OCI-LY3 (cell line): Measurements from ENCODE around the gene AQP2.

Source experiments
- H2AFZ ChIP-seq: fragments of 200-600, 300-600 bp; shearing (Covaris generic); 2 replicates; pipeline ENCODE4 v1.6.0; 2014; ENCODE audit warnings: antibody characterized with exemption, low read depth, low read length
- H3K27ac ChIP-seq: fragments of 200-600, 300-600 bp; sonication (generic); 2 replicates; pipeline ENCODE4 v1.5.1; 2014; ENCODE audit warnings: mild to moderate bottlenecking, low read length, moderate library complexity, mixed read lengths
- H3K27me3 ChIP-seq: fragments of 200-600, 300-600 bp; sonication (generic); 2 replicates; pipeline ENCODE4 v1.6.1; 2014; ENCODE audit warnings: low read depth, low read length, mixed read lengths
- H3K36me3 ChIP-seq: fragments of 200-600, 300-600 bp; sonication (generic); replicated peaks from 2 replicates; pipeline ENCODE3; 2014; ENCODE audit warnings: low read depth, low read length, mixed read lengths
- H3K4me1 ChIP-seq: fragments of 300-600, 200-600 bp; sonication (generic); 2 replicates; pipeline ENCODE4 v1.6.1; 2014; ENCODE audit warnings: low read length, mixed read lengths
- H3K4me2 ChIP-seq: fragments of 200-600, 300-600 bp; sonication (generic); 2 replicates; pipeline ENCODE4 v1.6.1; 2014; ENCODE audit warnings: low read length, mixed read lengths
- H3K4me3 ChIP-seq: fragments of 300-600, 200-600 bp; sonication (generic); 2 replicates; pipeline ENCODE4 v1.5.1; 2014; ENCODE audit warnings: antibody characterized with exemption, mild to moderate bottlenecking, low read length, moderate library complexity
- H3K79me2 ChIP-seq: fragments of 300-600, 200-600 bp; shearing (Covaris generic); 2 replicates; pipeline ENCODE4 v1.6.1; 2014; ENCODE audit warnings: mild to moderate bottlenecking, low read length, mixed read lengths
- H3K9ac ChIP-seq: fragments of 300-600, 200-600 bp; shearing (Covaris generic); 2 replicates; pipeline ENCODE4 v1.6.0; 2014; ENCODE audit warnings: mild to moderate bottlenecking, low read length, moderate library complexity
- H3K9me3 ChIP-seq: fragments of 200-600, 300-600 bp; shearing (Covaris generic); 2 replicates; pipeline ENCODE4 v1.6.1; 2014; ENCODE audit warnings: low read length, mixed read lengths; ENCODE audit not compliant: insufficient read depth
- H4K20me1 ChIP-seq: fragments of 200-600, 300-600 bp; sonication (generic); 2 replicates; pipeline ENCODE4 v1.6.1; 2016; ENCODE audit warnings: low read length, mixed read lengths; ENCODE audit not compliant: insufficient read depth
- EZH2phosphoT487 ChIP-seq: fragments of 200-600 bp; shearing (Covaris generic); IDR thresholded peaks from 2 replicates; pipeline ENCODE4 v1.6.1; 2018; ENCODE audit warnings: antibody characterized with exemption, mixed run types, low read depth
- TF ChIP-seq, protein P1 (sequence below): fragments of 200-600, 300-600 bp; sonication (generic); IDR thresholded peaks from 2 replicates; pipeline ENCODE4 v1.5.1; 2014; ENCODE audit warnings: antibody characterized with exemption, low read length, low read depth

AQP2 gene

DNA sequence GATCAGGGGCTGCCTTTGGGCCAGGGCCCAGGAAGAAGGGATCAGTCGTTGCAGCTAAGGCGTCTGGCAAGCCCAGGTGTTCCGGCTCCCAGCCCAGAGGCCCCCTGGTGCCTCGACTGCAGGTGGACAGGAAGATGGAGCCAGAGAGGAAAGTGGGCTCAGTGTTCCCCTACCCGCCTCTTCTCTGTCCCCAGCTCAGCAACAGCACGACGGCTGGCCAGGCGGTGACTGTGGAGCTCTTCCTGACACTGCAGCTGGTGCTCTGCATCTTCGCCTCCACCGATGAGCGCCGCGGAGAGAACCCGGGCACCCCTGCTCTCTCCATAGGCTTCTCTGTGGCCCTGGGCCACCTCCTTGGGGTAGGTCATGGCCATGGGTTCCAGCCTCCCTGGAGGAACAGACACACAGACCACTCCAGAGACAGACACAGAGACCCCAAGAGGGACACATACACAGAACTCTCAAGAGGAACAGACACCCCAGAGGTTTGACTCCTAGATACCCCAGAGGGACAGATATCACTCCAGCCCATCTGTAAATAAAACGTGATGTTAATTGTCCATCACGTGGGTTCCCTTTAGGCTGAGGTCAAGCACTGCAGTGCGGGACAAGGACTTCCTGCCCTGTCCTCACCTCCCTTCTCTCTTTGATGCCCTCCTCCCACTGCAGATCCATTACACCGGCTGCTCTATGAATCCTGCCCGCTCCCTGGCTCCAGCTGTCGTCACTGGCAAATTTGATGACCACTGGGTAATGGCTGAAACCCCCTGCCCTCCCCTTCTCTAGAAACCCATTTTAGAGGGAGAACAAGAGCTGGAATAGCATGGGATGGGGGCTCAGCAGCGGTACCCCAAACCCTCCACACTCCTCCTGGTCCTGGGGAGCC is 3.7 kb downstream of the AQP2 start:
- Histone ChIP-seq H3K4me3 (no peak overlapping the region), H3K4me1 (0 out of 2 replicates have a peak, but pooled peaks cover 3% of the 10 kb centered on the region), H2AFZ (no peak overlapping the region), H4K20me1 (no peaks in the 10 kb centered on the region), H3K9ac (no peak overlapping the region), H3K4me2 (no peak overlapping the region), H3K36me3 (no peaks in the 10 kb centered on the region), H3K9me3 (no peaks in the 10 kb centered on the region), H3K79me2 (no peaks in the 10 kb centered on the region), H3K27me3 (peaks cover 10% of the 10 kb centered on the region; the same call in 1 of the 2 replicates), H3K27ac (no peak overlapping the region)
- TF ChIP-seq, protein P1, sequence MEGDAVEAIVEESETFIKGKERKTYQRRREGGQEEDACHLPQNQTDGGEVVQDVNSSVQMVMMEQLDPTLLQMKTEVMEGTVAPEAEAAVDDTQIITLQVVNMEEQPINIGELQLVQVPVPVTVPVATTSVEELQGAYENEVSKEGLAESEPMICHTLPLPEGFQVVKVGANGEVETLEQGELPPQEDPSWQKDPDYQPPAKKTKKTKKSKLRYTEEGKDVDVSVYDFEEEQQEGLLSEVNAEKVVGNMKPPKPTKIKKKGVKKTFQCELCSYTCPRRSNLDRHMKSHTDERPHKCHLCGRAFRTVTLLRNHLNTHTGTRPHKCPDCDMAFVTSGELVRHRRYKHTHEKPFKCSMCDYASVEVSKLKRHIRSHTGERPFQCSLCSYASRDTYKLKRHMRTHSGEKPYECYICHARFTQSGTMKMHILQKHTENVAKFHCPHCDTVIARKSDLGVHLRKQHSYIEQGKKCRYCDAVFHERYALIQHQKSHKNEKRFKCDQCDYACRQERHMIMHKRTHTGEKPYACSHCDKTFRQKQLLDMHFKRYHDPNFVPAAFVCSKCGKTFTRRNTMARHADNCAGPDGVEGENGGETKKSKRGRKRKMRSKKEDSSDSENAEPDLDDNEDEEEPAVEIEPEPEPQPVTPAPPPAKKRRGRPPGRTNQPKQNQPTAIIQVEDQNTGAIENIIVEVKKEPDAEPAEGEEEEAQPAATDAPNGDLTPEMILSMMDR: no peak
- TF ChIP-seq EZH2phosphoT487: no peak

DNA sequence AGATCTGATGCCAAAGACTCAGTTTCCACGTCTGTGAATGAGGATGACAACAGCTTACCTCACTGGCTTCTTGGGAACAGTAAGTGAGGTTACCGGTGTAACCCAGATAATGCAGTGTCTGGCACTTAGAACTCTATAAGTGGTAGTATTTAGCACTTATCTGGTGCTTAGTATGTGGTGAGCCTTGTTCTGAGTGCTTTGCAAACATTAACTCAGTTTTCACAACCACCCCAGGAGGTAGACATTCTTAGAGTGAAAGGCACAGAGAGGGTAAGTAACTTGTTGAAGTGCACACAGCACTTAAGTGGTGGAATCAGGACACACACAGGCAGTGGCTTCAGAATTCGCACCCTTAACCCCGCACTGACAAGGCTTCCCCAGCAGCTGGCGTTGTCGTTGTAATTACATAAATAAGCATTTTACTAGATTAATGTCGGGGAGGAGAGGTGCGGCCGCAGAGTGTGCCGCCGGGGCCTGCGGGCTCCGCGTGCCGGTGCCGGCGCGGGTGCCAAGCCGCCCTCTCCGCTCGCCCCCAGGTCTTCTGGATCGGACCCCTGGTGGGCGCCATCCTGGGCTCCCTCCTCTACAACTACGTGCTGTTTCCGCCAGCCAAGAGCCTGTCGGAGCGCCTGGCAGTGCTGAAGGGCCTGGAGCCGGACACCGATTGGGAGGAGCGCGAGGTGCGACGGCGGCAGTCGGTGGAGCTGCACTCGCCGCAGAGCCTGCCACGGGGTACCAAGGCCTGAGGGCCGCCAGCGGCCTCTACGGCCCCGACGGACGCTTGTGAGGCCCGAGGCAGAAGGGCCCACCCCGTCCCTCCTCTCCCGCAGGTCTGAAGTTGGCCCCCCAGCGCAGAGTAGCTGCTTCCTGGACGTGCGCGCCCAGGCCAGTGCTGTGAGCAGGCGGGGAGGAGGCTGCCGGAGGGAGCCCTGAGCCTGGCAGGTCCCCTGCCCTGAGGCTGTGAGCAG is 4.6 kb downstream of the AQP2 start:
- no peak overlapping the region for H3K9ac ChIP-seq
- H3K79me2 ChIP-seq: no peaks in the 10 kb centered on the region
- H3K36me3 ChIP-seq: no peaks in the 10 kb centered on the region
- H3K4me2 ChIP-seq: no peak overlapping the region
- no peaks in the 10 kb centered on the region for H3K9me3 ChIP-seq
- no peak overlapping the region for H3K27ac ChIP-seq
- H3K27me3 ChIP-seq: peaks cover 17% of the 10 kb centered on the region; the same call in 1 of the 2 replicates
- H3K4me1 ChIP-seq: peaks cover 3% of the 10 kb centered on the region; the same call in 1 of the 2 replicates
- no peaks in the 10 kb centered on the region for H4K20me1 ChIP-seq
- no peak overlapping the region for H2AFZ ChIP-seq
- TF ChIP-seq, protein P1: no peak
- TF ChIP-seq EZH2phosphoT487: no peak
- no peak overlapping the region for H3K4me3 ChIP-seq

DNA sequence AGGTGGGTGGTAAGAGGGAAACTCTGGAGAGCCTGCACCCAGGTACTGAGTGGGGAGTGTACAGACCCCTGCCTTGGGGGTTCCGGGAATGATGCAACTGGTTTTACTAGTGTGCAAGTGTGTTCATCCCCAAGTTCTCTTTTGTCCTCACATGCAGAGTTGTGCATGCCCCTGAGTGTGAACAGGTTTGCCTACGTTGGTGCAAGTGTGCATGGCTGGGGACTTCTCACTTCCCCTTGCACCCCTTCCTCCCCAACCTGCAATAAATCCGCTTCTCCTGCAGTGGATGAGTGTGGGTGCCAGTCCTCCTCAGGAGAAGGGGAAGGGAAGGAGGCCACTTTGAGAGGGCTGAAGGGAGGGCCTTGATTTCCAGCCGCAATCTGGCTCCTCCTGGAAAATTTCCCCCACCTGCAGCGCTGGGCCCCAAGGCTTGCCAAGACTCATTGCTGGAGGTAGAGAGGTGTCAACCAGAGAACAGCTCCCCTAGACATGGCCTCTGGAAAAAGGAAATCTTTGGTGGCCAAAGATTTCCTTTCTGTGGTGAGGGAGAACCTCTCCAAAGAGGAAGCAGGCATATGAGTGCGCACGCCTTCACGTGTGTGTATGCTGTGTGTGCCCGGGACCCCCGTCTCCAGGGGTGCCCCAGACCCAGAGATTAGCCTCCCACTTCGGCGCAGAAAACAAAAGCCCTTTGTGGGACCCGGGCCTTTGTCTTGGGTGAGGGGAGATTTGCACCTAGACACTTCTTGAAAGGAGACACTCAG is 5.5 kb downstream of the AQP2 start:
- H3K36me3 ChIP-seq: no peaks in the 10 kb centered on the region
- H3K4me3 ChIP-seq: no peak overlapping the region
- H3K27ac ChIP-seq: no peak overlapping the region
- H2AFZ ChIP-seq: no peak overlapping the region
- no peak overlapping the region for H3K4me2 ChIP-seq
- H3K9me3 ChIP-seq: no peaks in the 10 kb centered on the region
- no peak overlapping the region for H3K9ac ChIP-seq
- peaks cover 17% of the 10 kb centered on the region; the same call in 1 of the 2 replicates for H3K27me3 ChIP-seq
- TF ChIP-seq, protein P1: no peak
- TF ChIP-seq EZH2phosphoT487: no peak
- no peaks in the 10 kb centered on the region for H4K20me1 ChIP-seq
- peaks cover 3% of the 10 kb centered on the region; the same call in 1 of the 2 replicates for H3K4me1 ChIP-seq
- H3K79me2 ChIP-seq: no peaks in the 10 kb centered on the region
